Duodenal mucosa (tissue), 2 donors: ENCODE data around the gene CFAP157.

Source experiments
- H3K27ac ChIP-seq: one replicate; pipeline ENCODE4 v1.7.0; 2013; ENCODE audit warnings: low read depth, low read length
- H3K27me3 ChIP-seq, 2 donors: one replicate each; pipeline ENCODE4 v1.7.0; 2013; ENCODE audit warnings: low read length in 2 of 2, control low read depth in 1 of 2; ENCODE audit not compliant: insufficient read depth in 2 of 2, control insufficient read depth in 1 of 2
- H3K36me3 ChIP-seq, 2 donors: one replicate each; pipeline ENCODE4 v1.7.0; 2013; ENCODE audit warnings: low read length in 2 of 2, control low read depth in 1 of 2; ENCODE audit not compliant: insufficient read depth in 2 of 2, control insufficient read depth in 1 of 2
- H3K4me1 ChIP-seq, 2 donors: one replicate each; pipeline ENCODE4 v1.7.0; 2013; ENCODE audit warnings: low read length in 2 of 2, control low read depth in 1 of 2; ENCODE audit not compliant: insufficient read depth in 2 of 2, control insufficient read depth in 1 of 2
- H3K4me3 ChIP-seq, 2 donors: one replicate each; pipeline ENCODE4 v1.7.0; 2013; ENCODE audit warnings: low read length in 2 of 2, low read depth in 1 of 2
- H3K9ac ChIP-seq, 2 donors: one replicate each; pipeline ENCODE4 v1.7.0; 2013; ENCODE audit warnings: low read length in 2 of 2, low read depth in 1 of 2
- H3K9me3 ChIP-seq, 2 donors: one replicate each; pipeline ENCODE4 v1.7.0; 2013; ENCODE audit warnings: low read length in 2 of 2, control low read depth in 1 of 2; ENCODE audit not compliant: control insufficient read depth in 1 of 2

The CFAP157 gene

GRCh38 chr9:127703289-127703946 lies 3.4 kb upstream of the CFAP157 start:
- Histone ChIP-seq H3K27me3 (no peaks in the 10 kb centered on the region), H3K9ac (no peak overlapping the region), H3K4me3 (no peak overlapping the region), H3K27ac (no peak overlapping the region), H3K9me3 (no peaks in the 10 kb centered on the region), H3K4me1 (peaks cover 0 to 4% of the 10 kb centered on the region in 2 donors), H3K36me3 (no peaks in the 10 kb centered on the region)

- H3K9ac ChIP-seq: no peak overlapping the region
Measured at GRCh38 chr9:127705577-127706379, 1.0 kb upstream of the CFAP157 start.

GRCh38 chr9:127707766-127708165 lies 978 bp downstream of the CFAP157 start:
- no peak overlapping the region for H3K9ac ChIP-seq
- H3K27ac ChIP-seq: no peak overlapping the region
- no peaks in the 10 kb centered on the region for H3K9me3 ChIP-seq
- H3K4me3 ChIP-seq: no peak overlapping the region
- H3K4me1 ChIP-seq: no peaks in the 10 kb centered on the region
- no peaks in the 10 kb centered on the region for H3K36me3 ChIP-seq
- no peaks in the 10 kb centered on the region for H3K27me3 ChIP-seq

More at GRCh38 chr9:127705577-127706379, 1.0 kb upstream of the CFAP157 start:
- no peak overlapping the region for H3K27ac ChIP-seq
- H3K4me3 ChIP-seq: no peak overlapping the region
- H3K27me3 ChIP-seq: no peaks in the 10 kb centered on the region
- H3K36me3 ChIP-seq: no peaks in the 10 kb centered on the region
- H3K9me3 ChIP-seq: no peaks in the 10 kb centered on the region
- H3K4me1 ChIP-seq: no peaks in the 10 kb centered on the region

GRCh38 chr9:127708952-127709587 lies 2.3 kb downstream of the CFAP157 start:
- Histone ChIP-seq H3K4me3 (no peak overlapping the region), H3K36me3 (no peaks in the 10 kb centered on the region), H3K27ac (no peak overlapping the region), H3K9ac (no peak overlapping the region), H3K9me3 (no peaks in the 10 kb centered on the region), H3K4me1 (peaks cover under 1 to 2% of the 10 kb centered on the region in 2 donors), H3K27me3 (no peaks in the 10 kb centered on the region)

GRCh38 chr9:127710204-127710783 lies 3.5 kb downstream of the CFAP157 start:
- Histone ChIP-seq H3K9ac (no peak overlapping the region), H3K36me3 (no peaks in the 10 kb centered on the region), H3K4me1 (peaks cover 6 to 7% of the 10 kb centered on the region in 2 donors), H3K27ac (no peak overlapping the region), H3K9me3 (no peaks in the 10 kb centered on the region), H3K4me3 (no peak overlapping the region), H3K27me3 (no peaks in the 10 kb centered on the region)

GRCh38 chr9:127711226-127711701 lies 4.5 kb downstream of the CFAP157 start:
- no peak overlapping the region for H3K27ac ChIP-seq
- H3K36me3 ChIP-seq: no peaks in the 10 kb centered on the region
- H3K9ac ChIP-seq: no peak overlapping the region

GRCh38 chr9:127711831-127712274 lies 5.1 kb downstream of the CFAP157 start:
- Histone ChIP-seq H3K4me3 (no peak overlapping the region), H3K9ac (no peak overlapping the region), H3K36me3 (no peaks in the 10 kb centered on the region), H3K27ac (no peak overlapping the region), H3K4me1 (peaks cover 10 to 14% of the 10 kb centered on the region in 2 donors), H3K27me3 (no peaks in the 10 kb centered on the region), H3K9me3 (no peaks in the 10 kb centered on the region)

More at GRCh38 chr9:127711226-127711701, 4.5 kb downstream of the CFAP157 start:
- peaks cover 10 to 11% of the 10 kb centered on the region in 2 donors for H3K4me1 ChIP-seq
- no peak overlapping the region for H3K4me3 ChIP-seq
- H3K9me3 ChIP-seq: no peaks in the 10 kb centered on the region
- no peaks in the 10 kb centered on the region for H3K27me3 ChIP-seq

- H3K36me3 ChIP-seq: no peaks in the 10 kb centered on the region
- no peaks in the 10 kb centered on the region for H3K27me3 ChIP-seq
- H3K9ac ChIP-seq: no peak overlapping the region
- no peak overlapping the region for H3K27ac ChIP-seq
- H3K9me3 ChIP-seq: no peaks in the 10 kb centered on the region
- H3K4me3 ChIP-seq: no peak overlapping the region
- H3K4me1 ChIP-seq: peaks cover 10 to 14% of the 10 kb centered on the region in 2 donors
Measured at GRCh38 chr9:127712371-127712770, 5.6 kb downstream of the CFAP157 start.

- H3K9me3 ChIP-seq: no peaks in the 10 kb centered on the region
- no peak overlapping the region for H3K4me3 ChIP-seq
- no peaks in the 10 kb centered on the region for H3K36me3 ChIP-seq
- H3K9ac ChIP-seq: no peak overlapping the region
- no peak overlapping the region for H3K27ac ChIP-seq
- H3K4me1 ChIP-seq: peaks cover 10 to 14% of the 10 kb centered on the region in 2 donors
- H3K27me3 ChIP-seq: no peaks in the 10 kb centered on the region
Measured at GRCh38 chr9:127712867-127713266, 6.1 kb downstream of the CFAP157 start.
